Glomerular visceral epithelial cell (primary cell): ENCODE data around the gene CRMP1.
"Not testable (repeated sequence)": the region's sequence is repeated elsewhere in the genome, so short reads cannot be mapped to it uniquely, and the experiment has no call there.

ENCODE experiments used
- DNase-seq: peaks from one replicate; pipeline ENCODE4 v3.0.0-alpha.2; 2016; ENCODE audit errors: extremely low spot score

CRMP1 gene

DNA sequence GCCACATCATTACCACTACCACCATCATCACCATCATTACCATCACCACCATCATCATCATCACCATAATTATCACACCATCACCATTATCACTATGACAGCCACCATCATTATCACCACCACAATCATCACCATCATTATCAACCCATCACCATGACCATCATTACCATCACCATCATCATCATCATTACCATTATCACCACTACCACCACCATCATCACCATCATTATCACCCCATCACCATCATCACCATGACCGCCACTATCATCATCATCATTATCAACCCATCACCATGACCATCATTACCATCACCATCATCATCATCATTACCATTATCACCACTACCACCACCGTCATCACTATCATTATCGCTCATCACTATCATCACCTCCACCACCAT lies 36.5 kb downstream of the CRMP1 start:
- DNase-seq = not testable (repeated sequence)

DNA sequence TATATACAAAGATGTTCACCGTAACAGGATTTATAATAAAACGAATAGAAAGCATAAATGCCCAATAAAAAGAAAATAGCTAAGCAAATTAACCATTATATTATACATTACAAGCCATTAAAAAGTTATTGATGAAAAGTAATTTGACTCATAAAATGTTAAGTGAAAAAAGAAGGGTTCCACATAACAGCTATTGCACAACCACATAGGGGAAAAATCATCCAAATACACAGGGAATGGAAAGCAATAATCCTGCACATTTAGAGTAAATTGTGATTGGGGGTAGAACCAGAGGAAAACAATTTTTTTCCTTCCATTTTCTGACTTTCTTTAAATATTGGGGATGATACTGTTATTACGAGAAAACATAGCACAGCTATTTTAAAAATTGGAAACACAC lies 38.0 kb downstream of the CRMP1 start:
- no peak for DNase-seq

DNA sequence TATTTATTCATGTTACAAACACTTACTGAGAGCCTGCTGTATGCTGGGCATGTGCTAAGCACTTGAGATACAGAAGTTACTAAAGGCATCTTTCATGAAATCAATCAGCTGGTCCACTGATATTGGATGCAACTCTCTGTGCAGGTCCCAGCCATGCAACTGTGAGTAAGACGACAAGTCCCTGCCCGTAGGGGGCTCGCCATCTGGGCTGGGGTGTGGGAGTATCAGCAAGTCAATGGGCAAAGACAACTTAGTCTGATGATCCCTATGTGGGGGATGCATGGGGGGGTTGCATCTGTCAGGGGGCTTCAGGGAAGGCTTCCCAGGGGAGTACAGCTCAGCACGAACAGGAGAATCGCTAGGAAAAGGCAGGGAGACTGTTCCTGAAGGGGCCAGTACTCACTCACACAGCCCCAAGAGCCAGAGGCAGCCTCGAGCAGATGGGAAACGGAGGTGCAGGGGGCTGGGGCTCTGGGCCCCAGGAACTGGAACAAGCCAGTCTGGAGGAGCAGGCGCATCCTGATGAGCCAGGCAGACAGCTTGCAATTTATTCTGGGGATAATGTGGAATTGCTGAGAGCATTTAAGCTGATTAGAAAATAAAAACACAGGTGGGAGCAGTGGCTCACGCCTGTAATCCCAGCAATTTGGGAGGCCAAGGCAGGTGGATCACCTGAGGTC lies 40.2 kb downstream of the CRMP1 start:
- DNase-seq = no peak

DNA sequence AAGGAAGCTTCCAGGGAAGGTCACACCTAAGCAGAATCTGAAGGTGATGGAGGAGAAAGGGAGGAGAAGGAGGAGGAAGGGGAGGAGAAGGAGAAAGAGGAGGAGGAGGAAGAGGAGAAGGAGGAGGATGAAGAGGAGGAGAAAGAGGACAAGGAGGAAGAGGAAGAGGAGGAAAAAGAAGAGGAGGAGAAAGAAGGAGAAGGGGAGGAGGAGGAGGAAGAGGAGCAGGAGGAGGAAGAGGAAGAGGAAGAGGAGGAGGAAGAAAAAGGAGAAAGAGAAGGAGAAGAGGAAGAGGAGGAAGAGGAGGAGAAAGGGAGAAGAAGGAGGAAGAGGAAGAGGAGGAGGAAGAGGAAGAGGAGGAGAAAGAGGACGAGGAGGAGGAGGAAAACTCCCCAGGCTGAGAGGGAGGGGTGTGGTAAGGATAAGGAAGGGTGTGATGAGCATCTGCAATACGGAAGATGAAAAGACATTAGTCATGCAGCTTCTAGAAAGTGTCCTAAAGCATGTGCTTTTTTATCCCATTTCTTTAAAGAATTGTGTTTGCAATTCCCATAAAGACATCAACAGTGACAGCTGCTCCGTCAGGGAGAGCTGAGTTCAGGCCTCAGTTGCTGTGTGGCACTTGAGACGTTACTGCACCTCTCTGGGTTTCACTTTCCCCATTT lies 41.1 kb downstream of the CRMP1 start:
- no peak for DNase-seq

DNA sequence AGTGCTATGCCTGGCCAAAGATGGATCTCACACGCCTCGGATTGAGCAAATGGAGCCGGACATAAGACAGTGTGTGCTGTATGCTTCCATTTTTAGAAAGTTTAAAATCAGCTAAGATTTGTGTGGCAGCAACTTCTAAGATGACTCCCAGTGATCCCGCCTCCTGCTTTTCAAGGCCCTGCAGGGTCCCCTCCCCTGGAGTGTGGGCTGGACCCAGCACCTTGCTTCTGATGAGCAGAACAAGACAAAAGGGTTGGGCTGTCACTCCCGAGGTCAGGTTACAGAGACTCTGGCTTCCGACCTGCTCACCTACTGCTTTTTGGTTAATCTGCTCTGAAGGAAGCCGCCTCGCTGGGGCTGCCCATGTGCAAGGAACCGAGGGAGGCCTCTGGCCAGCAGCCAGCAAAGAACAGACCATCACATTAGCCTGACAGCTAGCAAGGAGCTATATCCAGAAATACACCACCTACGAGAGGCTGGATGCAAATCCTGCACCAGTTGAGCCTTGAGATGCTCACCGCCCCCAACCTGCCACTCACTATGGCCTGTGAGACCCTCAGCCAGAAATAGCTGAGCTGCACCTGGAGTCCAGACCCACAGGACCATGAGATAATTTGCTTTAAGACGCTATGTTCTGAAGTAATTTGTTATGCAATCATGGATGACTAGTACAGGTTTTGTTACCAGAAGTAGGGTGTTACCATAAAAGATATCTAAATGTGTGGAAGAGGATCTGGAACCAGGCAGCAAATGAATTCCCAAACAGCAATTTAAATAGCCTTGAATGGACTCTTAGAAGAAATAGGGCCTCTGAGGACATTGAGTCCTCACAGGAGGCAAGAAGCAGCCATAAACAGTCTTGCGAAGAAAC lies 47.6 kb downstream of the CRMP1 start:
- no peak for DNase-seq

DNA sequence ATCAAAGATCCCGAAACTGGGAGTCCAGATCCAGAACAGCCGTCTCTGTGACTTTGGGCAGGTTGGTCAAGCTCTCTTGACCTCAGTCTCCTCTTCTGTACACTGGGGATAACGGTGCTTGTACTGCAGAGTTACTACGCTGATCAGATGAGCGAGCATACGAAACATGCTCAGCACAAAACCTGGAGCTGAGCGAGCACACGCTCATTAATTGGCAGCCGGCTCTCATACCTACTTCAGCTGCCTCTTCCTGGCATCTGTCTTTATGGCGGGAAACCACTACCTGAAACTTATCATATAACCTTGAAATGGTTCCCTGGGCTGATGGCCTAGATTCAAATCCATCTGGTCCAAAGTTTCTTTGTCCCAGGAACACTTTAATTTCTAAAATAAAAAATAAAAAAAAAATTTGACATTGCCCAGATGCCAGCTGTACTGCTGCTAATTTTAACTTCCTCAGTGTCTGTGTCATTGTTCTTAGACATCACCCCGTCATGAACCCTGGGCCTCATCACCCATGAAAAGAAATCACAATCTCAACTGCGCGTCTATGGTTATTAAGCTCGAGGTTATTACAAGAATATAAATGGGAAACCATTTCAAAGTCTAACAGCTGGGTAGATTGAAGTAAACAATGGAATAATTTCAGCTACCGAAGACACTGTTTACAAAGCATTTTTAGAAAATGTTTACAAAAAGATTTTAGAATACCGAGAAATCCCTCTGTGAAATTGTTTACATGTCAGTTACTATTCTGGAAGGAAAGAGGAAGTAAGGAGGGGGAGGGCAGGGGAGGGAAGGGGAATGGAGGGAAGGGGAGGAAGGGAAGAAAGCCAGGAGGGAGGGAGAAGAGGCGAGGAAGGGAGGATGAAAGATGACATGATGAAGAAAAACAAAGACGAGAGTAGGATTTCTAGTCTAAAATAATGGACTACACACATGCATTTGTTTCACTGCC lies 49.0 kb downstream of the CRMP1 start:
- no peak for DNase-seq

DNA sequence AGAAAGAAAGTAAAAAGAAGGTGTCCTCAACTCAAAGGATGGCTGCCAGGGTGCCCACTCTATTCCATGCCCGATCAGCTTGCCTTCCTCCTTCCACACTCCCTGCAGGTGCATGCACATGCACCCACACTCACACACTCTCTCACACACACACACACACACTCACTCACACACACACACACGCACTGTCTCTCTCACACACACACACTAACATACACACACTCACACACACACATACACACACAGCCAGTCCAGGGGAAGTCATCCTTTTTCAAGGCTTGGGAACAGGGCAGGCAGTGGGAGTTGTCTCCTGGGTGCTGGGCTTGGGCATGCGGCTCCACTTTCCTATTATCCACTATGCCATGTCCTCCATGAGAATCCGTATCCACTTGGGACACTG lies 50.4 kb downstream of the CRMP1 start:
- no peak for DNase-seq

DNA sequence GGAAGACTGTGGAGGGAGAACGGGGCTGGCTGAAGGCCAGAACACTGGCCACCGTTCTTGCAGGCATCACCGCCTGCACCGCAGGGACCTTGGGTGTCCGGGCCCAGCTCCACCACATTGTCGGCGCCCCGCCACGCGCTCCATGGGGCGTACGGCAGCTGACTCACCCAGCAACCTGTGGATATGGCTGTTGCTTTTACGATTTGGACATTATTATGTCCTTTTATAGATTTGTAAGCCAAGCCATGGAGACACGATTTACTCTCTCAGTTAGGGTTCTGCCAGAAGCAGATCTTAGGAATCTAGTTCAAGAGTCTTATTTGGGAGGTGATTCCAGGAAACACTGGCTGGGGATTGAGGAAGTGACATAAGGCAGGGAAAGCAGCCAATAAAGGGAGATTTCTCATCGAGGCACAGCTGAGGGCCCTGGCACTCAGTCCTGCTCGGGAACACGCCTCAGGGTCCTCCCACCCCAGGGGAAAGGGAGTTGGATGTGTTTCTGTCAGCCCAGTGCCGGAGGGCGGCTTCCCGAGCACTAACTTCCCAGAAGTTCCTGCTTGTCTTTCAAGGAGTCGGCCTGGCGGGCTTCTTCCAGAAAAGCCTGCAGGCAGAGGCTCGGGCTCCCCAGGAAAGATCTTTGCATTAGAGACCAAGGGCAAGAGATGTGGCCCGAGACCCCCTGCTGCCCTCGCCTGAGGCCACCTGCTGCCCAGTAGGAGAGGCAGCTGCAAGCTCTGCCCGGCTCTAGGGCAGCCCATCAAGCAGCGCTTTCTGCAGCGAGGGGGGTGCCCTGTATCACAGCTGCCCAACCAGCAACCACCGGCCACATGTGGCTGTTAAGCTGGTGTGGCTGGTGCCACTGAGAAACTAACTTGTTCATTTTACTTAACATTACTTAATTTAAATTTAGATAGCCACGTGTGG lies 52.9 kb downstream of the CRMP1 start:
- no peak for DNase-seq

DNA sequence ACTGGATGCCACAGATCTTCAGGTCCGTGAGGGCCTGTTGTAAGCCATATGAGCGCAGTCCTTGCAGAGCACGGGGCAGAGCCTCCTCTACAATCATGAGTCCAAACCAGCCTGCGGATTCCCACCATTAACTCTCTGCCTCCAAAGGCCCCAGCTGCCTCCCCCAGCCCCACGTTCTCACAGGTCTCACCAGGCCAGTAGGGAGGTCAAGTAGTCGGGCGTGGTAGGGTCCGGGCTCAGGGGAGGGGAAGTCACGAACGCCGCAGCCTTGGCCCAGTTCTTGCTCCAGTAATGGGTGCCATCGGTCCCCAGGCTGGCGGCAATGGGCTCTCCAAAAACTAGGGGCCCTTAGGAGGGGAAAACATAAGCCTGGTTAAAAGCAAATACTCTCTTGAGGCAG lies 53.6 kb downstream of the CRMP1 start:
- no peak for DNase-seq

DNA sequence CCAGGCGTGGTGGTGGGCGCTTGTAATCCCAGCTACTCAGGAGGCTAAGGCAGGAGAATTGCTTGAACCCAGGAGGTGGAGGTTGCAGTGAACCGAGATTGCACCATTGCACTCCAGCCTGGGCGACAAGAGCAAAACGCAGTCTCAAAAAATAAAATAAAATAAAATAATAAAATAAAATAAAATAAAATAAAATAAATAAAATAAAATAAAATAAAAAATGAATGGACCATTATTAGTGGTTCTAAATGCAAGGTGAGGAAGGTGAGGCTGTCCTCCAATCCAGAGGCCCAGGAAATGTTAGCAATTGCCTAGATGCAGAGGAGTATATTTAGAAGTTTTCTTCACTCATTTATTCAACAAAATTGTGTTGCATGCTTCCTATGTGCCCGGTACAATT lies 55.4 kb downstream of the CRMP1 start:
- not testable (repeated sequence) for DNase-seq

DNA sequence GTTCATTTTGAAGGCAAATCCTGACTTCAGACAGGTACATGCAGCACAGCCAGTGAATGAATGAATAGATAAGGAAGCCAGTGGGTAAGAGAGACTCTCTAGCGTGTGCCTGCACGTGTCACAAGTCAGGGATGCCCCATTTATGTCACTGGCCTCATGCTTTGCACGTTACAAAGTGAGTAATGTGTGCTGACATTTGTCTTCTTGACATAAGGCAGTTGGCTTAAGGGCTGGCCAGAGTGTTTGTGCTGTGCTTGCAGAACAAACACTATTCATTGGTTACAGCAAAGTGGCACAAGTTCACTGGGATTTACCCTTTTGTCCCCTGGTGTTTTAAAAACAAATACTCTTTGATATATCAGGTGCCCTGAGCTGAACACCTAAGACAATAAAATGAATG lies 55.9 kb downstream of the CRMP1 start:
- no peak for DNase-seq

DNA sequence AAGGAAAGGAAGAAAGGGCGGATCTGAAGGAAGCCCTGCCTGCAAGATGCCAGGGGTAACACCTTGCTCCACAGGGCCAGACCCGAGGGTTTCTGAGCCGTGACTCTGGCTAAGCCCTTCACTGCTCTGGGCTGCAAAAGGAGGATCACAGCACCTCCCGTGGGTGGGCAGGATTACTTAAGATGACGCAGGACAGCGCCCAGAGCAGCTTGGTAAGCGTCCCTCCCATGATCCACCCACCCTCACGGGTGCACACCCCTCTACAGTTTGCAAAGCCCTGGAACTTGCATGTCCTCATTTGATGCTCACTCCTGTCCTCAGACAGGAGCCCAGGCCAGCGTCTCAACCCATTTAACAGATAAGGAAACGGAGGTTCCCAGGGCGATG lies 64.9 kb downstream of the CRMP1 start:
- no peak for DNase-seq

DNA sequence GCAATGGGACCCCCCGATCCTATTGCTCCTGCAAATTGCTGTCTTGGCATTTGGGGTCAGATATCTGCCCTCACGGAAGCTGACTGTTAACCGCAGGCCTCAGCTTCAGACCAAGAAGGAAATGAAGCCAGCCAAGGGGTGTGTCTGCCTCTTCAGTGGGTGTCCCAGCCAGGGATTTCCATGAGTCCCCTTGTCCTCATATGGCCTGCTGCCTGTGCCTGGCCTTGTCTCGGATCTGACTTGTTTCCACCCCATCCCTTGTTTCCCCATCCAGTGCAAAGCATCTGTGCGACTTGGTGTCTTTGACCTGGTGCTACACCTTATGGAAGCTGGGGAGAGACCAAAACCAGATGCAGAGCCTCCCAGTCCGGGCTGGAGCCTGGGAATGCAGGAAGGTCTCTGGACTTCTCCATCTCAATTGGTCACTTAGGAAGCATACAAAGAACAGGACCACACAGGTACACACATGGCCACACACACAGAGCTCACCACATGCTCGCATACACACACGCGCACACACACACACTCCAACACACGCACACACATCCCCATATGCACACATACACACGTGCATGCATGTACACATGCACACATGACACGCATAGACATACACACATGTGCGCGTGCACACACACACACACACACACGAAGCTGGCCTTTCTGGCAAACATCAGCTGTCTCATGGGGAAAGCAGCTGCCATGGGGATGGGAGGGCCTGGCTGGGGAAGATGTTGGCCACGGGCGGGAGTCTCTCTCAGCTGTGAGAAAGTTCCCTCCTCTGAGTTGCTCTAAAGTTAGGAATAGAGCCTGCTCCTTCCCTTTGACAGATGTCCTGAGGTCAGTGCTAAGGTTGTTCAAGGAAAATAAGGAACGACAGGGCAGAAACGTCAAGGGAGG lies 65.5 kb downstream of the CRMP1 start:
- DNase-seq = no peak

DNA sequence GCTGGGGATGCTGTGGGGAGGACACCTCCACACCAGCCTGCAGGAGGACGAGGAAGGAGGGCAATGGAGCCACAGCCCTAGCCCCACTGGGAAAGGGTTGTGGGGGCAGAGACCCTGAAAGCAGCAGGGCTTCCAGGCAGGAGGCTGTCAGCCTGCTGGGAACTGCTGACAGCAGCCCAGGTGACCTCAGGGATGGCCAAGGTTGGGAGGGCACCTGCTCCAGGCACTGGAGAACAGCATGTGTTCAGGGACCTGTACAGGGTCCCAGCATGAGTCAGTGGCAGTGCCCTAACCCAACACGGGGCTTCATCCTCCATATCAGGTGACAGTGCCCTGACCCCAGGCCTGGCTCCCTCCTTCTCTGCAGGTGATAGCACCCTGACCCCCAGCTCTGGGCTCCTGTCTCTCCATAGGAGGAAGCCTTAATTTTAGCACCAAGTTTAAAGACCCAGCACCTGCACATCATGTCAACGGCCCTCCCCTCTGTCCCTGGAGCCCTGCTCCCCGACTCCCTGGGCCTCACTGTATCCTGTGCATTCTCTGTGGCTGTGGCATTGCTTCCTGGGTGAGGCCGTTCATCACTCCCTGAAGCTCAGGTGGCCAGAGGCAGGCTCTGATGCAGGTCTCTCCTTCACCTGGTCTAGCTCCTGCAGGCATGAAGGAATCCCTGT lies 66.3 kb downstream of the CRMP1 start:
- DNase-seq = no peak

DNA sequence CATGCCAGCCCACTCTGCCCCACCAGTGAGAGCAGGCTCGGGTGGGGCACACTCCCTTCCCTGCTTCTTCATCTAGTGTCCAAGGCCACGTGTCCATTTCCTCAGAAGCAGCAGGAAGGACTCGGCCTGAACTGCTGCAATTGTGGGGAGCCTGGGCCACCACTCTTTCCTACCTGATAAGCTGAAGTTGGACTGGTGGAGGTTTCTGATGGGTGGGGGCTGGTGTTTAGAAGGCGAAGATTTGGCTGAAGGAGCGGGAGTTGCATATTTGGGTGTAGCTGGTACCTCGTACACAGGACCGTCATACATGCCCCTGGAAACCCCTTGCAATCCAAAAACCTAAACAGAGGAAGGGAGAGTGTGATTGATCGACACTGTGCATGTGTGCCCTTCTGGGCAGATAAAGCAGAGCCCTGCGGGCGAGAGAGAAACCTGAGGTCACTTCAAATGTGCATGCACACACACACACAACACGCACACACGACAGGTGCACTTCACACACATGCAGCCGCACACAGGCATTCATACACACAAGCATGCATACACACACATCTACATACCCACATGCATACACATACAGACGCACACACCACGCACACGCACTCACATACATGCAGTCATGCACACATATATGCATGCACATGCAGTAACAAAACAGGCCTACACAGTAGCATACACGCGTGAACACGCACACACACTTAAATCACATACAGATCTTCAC lies 67.4 kb downstream of the CRMP1 start:
- no peak for DNase-seq

DNA sequence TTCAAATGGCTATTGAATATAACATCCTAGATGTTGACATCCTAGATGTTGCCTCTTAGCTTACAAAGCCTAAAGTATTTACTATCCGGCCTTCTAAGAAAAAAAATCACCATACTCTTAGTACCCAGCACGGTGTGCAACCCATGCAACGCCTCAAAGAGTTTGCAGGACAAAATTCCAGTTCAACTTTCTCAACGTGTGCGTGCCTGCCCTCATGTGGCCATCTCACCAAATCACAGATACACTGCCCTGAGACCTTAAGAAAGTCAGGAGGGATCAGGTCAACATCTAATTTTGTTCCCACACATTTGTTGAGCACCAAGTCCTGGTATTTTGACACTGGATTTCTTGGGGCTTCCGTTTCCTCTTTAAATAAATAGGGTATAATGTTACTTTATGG lies 68.3 kb downstream of the CRMP1 start:
- peak; percentile 45 for DNase-seq

DNA sequence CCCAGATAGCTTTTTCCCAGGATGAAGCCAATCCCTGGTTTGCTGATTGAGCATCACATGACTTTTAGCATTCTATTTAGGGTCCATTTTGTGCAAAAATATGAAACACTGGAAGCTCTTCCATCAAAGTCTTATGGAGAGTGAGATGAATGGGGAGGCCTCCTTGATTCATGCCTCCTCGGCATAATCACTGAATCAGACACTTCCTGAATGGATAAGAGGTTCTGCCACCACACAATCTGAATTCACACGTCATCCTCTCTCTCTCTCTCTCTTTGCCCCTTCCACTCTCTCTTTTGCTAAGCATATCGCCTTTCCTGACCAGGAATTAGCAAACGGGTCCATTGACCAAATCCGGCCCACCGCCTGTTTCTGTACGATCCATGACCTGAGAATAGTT lies 68.7 kb downstream of the CRMP1 start:
- DNase-seq = no peak

DNA sequence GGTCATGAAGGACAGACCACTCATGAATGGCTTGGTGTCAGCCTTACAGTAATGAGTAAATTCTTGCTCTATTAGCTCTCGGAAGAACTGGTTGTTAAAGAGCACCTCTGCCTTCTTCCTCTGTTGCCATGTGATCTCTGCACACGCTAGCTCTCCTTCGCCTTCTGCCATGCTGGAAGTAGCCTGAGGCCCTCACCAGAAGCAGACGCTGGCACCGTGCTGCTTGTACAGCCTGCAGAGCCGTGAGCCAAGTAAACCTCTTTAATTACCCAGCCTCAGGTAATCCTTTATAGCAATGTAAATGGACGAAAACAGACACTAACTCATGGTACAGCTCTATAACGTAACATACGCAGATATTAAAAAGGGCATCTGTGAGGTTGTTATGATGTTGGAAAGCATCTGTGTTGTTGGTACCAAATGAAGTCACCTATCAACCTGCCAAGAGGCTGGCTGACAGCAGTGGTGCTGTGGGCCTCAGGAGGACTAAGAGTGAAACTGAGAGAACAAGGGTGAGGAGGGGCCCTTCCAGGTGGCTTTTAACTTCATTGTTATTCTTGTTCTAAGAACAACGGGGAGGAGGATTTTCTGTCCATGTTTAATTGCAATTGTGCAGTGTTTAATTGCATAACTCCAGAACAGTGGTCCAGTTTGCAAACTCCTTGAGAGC lies 69.2 kb downstream of the CRMP1 start:
- DNase-seq = no peak
